ENCODE results near the gene GALC.

GRCh38 chr14:88002421-88003075 lies 9.6 kb upstream of the GALC start:
- TF ChIP-seq POLR2AphosphoS5 (IDR thresholded peaks at IDR 0.05) (no peak), CTCF (IDR thresholded peaks at IDR 0.05) (no peak), EP300 (IDR thresholded peaks at IDR 0.05) (no peak), POLR2A (IDR thresholded peaks at IDR 0.05) (no peak)

Measured in sigmoid colon (tissue), 4 donors.